ENCODE results near the gene KIF20B.
A peak's percentile ranks its signal among the peaks of the same experiment; 100 is the strongest.

GRCh38 chr10:89701242-89702120 lies at the start of gene KIF20B:
- TF ChIP-seq POLR2AphosphoS5 (IDR thresholded peaks at IDR 0.05; ENCODE audit: low read depth, low read length) (peak; percentile 90), CTCF (IDR thresholded peaks at IDR 0.05) (peak; percentile 53), TCF7L2 (IDR thresholded peaks at IDR 0.05; ENCODE audit: low read depth, low read length) (0 out of 2 replicates have a peak, but pooled peaks have one; percentile 19), REST (IDR thresholded peaks at IDR 0.05; ENCODE audit: insufficient read depth in 1 of 2, low read depth in 2 of 2, low read length in 1 of 2) (no peak)
